GM18868 (cell line): Measurements from ENCODE around the gene EIF3B.
"Not testable (repeated sequence)": the region's sequence is repeated elsewhere in the genome, so short reads cannot be mapped to it uniquely, and the experiment has no call there.

ENCODE experiments used
- ATAC-seq: cut with Tn5 transposase; IDR thresholded peaks from one replicate; pipeline ENCODE4 v1.9.1; 2021; ENCODE audit warnings: mild to moderate bottlenecking, moderate library complexity; ENCODE audit not compliant: unreplicated experiment

Gene EIF3B

DNA sequence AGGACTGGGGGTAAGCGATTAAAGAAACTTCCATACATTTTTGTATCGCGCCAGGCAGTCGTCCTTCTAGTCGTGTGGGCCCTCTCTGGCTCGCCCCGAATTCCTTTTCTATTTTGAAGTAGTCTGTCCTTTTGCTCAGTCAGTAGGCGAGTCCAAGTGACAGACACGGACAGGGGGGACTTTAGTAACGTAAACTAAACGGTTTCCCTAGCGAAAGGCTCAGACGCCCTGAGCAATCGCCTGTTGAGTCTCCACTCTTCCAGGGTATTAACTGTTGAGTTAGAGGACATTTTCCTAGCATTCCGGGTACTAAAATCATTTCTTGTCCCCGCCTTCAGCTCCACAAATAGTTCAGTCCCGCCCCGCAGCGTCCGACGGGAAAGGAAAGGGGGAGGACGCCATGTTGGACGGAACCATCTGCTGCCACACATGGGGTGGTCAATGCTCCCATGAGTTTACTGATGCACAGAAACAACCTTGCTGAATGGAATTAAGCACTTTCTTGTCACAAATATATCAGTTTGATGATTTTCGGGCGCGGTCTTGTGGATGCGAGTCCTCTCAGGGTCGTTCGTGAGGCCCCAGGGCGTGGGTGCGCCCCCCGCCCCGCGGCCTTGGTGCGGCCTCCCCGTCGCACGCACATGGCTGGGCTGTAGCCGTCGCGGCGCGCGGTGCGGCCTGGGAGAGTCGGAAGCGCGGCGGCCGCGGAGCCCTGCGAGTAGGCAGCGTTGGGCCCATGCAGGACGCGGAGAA lies at the start of gene EIF3B:
Gene EIF3B, plus strand, starts transcription at position 642 of the 753 bp plus-strand sequence. Its CDS starts 95 bp downstream, at position 737.
- peak; percentile 84 for ATAC-seq

DNA sequence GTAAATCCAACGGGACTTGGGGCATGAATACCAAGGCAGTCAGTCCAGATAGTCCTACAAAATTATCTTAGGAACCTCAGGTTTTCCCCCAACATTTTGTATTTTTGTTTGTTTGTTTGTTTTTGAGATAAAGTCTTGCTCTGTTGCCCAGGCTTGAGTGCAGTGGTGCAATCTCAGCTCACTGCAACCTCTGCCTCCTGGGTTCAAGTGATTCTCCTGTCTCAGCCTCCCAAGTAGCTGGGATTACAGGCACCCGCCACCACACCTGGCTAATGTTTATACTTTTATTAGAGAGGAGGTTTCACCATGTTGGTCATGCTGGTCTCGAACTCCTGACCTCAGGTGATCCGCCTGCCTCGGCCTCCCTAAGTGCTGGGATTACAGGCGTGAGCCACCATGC lies 49.4 kb upstream of the EIF3B start:
- ATAC-seq: not testable (repeated sequence)

DNA sequence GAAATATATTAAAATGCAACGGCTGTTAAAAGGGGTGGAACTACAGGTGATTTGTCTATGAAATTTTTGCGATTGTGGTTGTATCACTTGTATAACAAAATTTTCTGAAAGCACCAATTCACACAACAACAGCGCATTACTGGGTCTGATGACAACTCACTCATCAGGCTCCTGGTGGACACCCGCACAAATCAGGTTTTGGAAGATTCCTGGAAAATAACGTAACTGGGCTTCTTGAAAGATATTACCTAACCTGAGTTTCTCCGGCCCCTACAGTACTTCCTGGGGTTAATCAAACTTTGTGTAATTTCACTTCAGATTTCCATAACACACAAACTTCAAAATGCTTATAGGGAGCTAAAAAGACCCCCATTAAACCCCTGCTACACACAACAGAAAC lies 47.9 kb upstream of the EIF3B start:
- no peak for ATAC-seq

DNA sequence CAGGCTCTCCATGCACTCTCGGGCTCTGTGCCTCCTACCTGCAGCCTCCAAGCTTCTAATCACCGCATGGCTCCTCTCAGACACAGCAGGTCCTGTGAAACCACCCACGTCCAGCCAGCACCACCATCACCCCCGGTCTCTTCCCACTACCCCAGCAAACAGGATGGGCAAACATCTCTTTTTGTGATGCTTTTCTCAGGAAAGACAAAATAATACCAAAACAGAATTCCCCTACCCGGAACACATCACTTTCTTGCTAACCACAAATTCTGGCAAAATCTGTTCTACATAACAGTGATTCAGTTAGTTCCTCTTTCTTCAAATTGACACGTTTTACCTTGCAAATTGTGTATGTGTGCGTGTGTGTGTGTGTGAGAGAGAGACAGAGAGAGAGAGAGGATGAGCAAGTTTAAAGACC lies 46.9 kb upstream of the EIF3B start:
- peak; percentile 58 for ATAC-seq

DNA sequence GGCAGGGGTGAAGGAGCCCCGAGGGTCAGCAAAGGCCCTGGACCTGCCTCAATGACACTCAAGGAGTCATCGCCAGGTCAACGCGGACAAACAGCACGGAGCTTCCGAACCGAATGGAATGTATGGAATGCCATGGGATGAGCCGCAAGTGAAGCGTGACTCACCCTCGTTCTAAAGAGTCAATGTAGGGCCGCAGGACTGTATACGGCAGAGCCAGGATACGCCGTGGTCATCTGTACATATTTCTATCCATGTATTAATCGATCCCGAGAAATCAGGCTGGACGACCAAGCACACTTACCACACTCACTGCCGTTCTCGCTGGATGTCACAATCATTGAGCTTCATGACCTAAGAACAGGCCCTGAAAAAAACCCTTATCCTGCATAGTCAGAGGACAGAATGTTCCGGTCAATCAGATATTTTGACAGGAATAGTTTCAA lies 44.7 kb upstream of the EIF3B start:
- no peak for ATAC-seq

DNA sequence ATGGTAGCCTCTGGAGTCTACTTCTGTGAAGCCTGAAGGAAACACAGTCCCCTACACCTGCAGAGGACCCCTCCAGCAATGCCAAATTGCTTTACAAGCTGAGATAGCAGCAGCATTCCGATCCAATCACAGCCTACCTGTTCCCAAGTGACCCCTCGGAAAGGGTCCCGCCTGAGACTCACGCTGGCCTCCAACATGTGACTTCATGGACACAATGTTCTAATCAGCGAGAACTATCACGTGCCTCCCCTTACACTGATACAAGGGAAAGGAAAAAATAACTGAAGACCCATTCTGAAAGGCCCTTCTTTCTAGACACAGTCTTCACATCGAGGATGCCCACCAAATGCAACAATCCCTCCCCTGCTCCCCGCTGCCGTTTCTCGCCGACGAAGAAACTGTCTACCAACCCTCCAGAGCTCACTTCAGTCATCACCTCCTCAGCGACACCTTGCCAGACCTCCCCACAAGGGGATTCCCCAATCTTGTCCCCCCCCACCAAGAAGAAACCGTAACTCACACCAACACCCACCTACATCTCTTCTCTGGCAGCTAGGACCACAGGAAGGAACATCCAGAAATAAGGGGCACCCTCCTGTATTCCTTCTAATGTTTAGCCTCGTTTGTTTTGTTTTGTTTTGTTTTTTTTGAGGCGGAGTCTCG lies 42.2 kb upstream of the EIF3B start:
- peak; percentile 26 for ATAC-seq

DNA sequence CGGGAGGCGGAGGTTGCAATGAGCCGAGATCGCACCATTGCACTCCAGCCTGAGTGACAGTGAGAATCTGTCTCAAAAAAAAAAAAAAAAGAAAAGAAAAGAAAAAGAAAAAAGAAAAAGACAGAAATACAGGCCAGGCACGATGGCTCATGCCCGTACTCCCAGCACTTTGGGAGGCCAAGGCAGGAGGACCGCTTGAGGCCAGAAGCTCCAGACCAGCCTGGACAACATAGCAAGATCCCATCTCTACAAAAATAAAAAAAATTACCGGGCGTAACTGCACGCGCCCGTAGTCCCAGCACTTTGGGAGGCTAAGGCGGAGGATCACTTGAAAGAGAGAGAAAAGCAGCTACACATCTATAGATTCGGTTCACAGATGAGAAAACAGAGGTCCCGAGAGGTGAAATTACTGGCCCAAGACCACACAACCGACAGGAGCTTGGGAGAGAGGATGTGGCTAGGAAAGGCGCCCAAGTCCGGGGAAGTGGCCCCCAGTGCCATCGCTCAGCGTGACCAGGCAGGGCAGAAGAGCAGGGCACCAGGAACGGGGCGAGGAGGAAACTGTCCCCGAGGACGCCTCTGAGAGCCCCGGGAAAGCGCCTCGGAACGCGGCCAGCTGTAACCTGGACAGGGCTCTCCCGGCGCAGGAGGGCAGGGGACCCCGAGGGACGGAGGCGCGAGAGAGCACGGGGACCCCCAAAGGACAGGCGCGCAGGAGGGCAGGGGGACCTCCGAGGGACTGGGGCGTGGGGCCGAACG lies 41.0 kb upstream of the EIF3B start:
- ATAC-seq: no peak

DNA sequence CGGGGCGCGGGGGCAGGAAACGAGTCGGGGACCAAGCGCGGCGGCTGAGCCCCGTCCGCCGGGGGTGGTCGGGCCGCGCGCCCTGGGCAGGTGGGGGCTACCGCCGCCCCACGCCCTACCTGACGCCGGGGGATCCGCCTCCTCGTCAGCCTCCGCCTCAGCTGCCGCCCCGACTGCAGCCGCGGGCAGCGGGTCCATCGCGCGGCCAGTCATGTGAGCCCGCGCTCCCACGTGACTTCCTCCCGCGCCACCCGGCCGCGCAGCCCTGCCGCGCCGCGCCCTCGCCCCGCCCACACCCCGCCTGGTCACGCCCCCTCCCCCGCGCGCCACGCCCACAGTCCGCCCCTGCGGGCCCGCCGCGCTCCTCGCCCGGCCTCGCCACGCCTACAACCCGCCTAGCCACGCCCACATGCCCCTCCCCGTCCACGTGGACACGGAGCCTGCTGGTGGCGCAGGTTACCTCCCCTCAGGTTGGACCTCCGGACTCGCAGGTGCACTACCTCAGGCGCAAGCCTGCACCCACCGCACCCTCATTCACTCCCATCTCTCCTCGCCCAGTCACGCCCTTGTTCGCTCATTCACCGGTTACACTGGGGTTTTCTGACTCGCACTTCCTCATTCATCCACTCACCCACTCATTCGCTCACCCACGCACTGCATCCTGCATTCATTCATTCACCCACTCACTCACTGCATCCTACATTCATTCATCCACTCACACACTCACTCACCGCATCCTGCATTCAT lies 40.2 kb upstream of the EIF3B start, which contains the start of gene SNX8:
Gene SNX8, minus strand, starts transcription at position 233 of the 747 bp plus-strand sequence. Its CDS starts 20 bp downstream, at position 213.
- peak; percentile 71 for ATAC-seq

DNA sequence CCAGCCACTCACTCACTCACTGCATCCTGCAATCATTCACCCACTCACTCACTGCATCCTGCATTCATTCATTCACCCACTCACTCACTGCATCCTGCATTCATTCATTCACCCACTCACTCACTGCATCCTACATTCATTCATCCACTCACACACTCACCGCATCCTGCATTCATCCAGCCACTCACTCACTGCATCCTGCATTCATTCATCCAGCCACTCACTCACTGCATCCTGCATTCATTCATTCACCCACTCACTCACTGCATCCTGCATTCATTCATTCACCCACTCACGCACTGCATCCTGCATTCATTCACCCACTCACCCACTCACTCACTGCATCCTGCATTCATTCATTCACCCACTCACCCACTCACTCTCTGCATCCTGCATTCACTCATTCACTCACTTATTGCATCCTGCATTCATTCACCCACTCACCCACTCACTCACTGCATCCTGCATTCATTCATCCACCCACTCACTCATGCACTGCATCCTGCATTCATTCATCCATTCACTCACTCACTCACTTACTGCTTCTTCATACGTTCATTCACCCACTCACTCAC lies 39.6 kb upstream of the EIF3B start:
- ATAC-seq: not testable (repeated sequence)

DNA sequence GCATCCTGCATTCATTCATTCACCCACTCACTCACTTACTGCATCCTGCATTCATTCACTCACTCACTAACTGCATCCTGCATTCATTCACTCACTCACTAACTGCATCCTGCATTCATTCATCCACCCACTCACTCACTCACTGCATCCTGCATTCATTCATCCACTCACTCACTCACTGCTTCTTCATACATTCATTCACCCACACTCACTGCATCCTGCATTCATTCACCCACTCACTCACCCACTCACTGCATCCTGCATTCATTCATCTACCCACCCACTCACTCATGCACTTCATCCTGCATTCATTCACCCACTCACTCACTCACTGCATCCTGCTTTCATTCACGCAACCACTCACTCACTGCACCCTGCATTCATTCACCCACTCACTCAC lies 38.8 kb upstream of the EIF3B start:
- no peak for ATAC-seq

DNA sequence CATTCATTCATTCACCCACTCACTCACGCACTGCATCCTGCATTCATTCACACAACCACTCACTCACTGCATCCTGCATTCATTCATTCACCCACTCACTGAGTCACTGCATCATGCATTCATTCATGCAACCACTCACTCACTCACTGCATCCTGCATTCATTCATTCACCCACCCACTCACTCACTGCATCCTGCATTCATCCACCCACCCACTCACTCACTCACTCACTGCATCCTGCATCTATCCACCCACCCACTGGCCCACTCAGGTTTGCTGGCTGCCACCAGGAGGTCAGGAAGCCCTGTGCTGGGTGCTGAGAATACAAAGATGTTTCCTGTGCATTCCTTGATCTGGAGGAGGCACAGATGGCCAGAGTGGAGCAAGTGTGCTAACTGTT lies 38.0 kb upstream of the EIF3B start:
- no peak for ATAC-seq

DNA sequence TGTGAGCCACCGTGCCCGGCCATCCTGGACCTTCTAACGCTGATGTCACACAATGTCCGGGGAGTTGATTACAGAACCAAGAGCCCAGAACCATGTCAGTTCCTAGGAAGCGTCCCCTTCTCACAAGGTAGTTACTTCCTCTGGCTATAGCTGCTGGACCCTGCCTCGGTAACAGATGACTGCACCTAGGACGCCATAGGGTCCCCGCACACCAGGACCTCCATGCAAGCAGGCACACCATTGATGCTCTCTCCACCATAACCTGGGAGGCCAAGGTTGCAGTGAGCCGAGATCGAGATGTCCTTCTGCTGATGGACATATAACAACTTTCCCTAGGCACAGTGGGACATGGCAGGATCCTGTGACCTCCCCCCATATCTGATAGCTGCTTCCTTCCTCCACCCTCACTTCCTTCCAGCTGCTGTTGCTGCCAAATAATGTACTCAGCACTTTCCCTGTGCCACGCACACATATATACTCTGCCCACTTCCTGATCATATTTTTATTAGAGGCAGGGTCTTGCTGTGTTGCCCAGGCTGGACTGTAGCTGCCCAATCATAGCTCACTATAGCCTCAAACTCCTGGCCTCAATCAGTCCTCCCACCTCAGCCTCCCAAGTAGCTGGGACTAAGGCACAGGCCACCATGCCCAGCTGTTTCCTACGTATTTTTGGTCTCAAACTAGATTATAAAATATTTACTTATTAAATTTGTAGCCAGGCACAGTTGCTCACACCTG lies 36.9 kb upstream of the EIF3B start:
- ATAC-seq: no peak

DNA sequence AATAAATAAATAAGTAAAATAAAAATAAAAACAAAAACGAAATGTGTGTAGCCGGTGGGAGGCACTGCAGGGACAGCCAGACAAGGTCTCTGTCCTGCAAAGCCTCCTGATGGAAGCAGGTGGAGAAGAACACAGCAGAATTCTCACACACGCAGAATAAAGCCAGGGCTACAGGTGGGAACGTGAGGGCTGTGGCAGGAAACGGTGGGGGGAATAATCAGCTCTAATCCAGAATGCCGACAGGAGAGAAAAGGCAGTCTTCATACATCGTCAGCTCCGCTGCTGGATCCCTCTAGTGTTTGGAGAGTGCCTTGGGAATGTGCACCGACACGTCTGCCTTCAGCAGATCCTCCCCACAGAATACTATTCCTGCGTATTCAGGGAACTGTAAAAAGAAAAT lies 33.6 kb upstream of the EIF3B start:
- ATAC-seq: no peak

DNA sequence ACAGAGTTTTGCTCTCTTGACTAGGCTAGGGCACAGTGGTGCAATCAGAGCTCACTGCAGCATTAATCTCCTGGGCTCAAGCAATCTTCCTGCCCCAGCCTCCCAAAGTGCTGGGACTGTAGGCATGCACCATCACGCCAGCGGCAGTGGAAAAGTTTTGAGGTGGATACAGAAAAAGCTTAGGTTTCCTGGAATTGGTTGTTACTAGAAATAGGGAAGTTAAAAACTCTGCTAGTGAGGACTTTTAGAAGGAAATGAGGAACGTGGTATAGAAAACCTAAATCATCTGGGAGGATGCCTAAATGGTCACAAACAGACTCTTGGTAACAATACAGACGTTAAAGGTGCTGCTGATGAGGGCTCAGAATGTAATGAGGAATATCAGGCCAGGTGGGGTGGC lies 29.5 kb upstream of the EIF3B start:
- no peak for ATAC-seq

DNA sequence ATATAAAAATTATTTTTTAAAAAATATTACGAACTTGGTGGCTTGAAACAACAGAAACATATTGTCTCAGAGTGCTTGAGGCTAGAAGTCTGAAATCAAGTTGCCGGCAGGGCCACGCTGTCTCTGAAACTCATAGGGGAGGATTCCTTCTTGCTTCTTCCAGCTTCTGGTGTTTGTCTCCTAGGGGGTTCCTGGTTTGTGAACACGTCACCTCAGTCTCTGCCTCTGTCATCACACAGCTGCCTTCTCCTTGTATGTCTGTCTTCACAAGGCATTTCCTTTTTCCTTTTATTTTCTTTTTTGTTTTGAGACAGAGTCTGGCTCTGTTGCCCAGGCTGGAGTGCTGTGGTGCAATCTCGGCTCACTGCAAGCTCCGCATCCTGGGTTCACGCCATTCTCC lies 27.7 kb upstream of the EIF3B start:
- ATAC-seq: no peak

DNA sequence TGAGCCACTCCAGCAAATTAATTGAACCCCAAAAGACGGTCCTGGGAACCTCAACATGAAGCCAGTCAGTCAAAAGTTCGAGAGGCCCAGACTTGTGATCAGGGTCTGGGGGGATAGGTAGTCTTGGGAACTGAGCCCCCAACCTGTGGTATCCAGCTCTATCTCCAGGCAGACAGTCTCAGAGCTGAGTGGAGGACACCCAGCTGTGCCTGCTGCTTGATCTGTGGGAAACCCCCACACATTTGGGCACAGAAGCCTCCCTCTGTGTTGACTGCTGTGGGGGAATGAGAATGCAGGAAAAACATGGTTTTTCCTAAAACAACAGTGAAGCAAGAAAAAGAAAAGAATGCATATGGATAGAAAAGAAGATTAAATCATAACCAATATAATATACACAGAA lies 24.1 kb upstream of the EIF3B start:
- no peak for ATAC-seq

DNA sequence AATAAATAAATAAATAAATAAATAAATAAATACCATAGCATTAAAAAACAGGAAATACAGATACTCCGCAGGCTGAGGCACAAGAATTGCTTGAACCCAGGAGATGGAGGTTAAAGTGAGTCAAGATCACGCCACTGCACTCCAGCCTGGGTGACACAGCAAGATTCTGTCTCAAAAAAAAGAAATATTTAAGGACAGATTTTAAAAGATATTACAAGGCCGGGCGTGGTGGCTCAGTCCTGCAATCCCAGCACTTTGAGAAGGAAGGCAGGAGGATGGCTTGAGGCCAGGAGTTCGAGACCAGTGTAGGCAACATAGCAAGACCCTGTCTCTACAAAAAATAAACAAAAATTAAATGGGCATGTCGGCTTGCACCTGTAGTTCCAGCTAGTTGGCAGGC lies 22.9 kb upstream of the EIF3B start:
- ATAC-seq: no peak

DNA sequence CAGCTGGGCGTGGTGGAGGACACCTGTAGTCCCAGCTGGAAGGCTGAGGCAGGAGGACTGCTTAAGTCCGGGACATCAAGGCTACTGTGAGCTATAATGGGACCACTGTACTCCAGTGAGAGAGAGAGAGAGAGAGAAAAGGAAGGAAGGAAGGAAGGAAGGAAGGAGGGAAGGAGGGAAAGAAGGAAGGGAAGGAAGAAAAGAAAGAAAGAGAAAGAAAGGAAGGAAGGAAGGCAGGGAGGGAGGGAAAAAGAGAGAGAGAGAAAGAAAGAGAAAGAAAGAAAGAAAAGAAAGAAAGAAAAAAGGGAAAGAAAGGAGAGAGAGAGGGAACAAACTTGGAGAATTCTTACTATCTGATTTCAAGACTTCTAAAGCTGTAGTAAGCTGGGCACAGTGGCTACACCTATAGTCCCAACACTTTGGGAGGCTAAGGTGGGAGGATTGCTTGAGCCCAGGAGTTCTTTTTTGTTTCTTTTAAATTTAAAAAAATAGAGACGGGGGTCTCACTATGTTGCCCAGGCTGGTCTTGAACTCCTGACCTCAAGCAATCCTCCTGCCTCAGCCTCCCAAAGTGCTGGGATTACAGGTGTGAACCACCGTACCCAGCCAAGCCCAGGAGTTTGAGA lies 21.9 kb upstream of the EIF3B start:
- ATAC-seq: not testable (repeated sequence)

DNA sequence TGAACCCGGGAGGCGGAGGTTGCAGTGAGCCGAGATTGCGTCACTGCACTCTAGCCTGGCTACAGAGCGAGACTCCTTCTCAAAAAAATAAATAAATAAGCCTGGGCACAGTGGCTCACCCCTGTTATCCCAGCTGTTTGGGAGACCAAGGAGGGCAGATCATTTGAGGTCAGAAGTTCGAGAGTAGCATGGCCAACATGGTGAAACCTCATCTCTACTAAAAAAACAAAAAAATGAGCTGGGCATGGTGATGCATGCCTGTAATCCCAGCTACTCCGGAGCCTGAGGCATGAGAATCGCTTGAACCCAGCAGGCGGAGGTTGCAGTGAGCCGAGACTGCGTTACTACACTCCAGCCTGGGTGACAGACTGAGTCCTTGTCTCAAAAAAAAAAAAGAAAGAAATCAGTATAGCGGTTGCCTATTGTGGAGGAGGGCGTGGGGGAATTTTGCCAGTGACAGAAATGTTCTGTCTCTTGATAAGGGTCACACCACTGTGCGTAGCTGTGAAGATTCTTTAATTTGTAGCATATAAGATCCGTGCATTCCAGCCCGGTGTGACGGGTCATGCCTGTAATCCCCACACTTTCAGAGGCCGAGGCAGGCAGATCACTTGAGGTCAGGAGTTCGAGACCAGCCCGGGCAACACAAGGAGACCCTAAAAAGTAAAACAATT lies 17.9 kb upstream of the EIF3B start:
- no peak for ATAC-seq
